Esophagus muscularis mucosa (tissue), 3 donors: ENCODE data around the gene RASD2.

Experiments
- POLR2AphosphoS5 ChIP-seq, 2 donors: sonication (generic); formaldehyde crosslinking; IDR thresholded peaks; one replicate each; pipeline ENCODE4 v1.6.1; 2017; ENCODE audit warnings: antibody characterized with exemption in 2 of 2
- TF ChIP-seq, protein P1 (sequence below), 3 experiments: fragments of 200-600 bp in 2 of 3; fragments of 450-650 bp in 1 of 3; sonication (generic) in 2 of 3; IDR thresholded peaks; one replicate each; pipeline ENCODE4 v1.5.1; 2017 to 2019; ENCODE audit warnings: antibody characterized with exemption in 3 of 3, mild to moderate bottlenecking in 2 of 3, moderate library complexity in 1 of 3

DNA sequence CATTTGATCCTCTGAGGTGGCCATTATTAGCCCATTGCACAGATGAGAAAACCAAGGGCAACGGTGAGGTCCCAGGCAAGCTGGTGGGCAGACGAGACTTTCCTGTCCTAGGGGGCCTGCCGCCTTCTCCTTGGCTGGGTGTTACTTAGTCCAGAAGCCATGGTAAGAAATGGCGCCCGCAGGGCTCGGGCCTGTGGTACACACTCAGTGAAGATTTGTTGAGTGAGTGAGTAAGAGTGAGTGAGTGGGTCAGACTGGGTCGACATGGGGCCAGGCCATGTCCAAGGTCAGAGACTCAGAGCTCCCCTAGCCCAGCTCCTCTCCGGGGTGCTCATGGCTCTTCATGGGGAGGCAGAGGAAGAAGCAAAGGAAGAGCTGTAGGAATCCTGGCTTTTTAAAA, 36.0 kb downstream of the RASD2 start:
- TF ChIP-seq, protein P1, sequence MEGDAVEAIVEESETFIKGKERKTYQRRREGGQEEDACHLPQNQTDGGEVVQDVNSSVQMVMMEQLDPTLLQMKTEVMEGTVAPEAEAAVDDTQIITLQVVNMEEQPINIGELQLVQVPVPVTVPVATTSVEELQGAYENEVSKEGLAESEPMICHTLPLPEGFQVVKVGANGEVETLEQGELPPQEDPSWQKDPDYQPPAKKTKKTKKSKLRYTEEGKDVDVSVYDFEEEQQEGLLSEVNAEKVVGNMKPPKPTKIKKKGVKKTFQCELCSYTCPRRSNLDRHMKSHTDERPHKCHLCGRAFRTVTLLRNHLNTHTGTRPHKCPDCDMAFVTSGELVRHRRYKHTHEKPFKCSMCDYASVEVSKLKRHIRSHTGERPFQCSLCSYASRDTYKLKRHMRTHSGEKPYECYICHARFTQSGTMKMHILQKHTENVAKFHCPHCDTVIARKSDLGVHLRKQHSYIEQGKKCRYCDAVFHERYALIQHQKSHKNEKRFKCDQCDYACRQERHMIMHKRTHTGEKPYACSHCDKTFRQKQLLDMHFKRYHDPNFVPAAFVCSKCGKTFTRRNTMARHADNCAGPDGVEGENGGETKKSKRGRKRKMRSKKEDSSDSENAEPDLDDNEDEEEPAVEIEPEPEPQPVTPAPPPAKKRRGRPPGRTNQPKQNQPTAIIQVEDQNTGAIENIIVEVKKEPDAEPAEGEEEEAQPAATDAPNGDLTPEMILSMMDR (IDR thresholded peaks at IDR 0.05): no peak
- no peak for TF ChIP-seq POLR2AphosphoS5 (IDR thresholded peaks at IDR 0.05)
